HEK293 (cell line): ENCODE measurements around the gene TRAM2.

Source experiments
- BCL11B ChIP-seq: fragments of 450-650 bp; formaldehyde crosslinking; IDR thresholded peaks from 2 replicates; pipeline ENCODE4 v1.5.1; 2016; ENCODE audit warnings: low read depth, missing biosample characterization, missing genetic modification characterization
- BCL6B ChIP-seq: fragments of 450-650 bp; formaldehyde crosslinking; IDR thresholded peaks from 2 replicates; pipeline ENCODE4 v1.5.1; 2017; ENCODE audit warnings: missing biosample characterization, missing genetic modification characterization
- GLIS2 ChIP-seq: fragments of 450-650 bp; formaldehyde crosslinking; IDR thresholded peaks from 2 replicates; pipeline ENCODE4 v1.5.1; 2016; ENCODE audit warnings: missing biosample characterization, missing genetic modification characterization
- HOXC10 ChIP-seq: sonication (generic); formaldehyde crosslinking; IDR thresholded peaks from 2 replicates; pipeline ENCODE4 v1.8.1; 2023; ENCODE audit warnings: mild to moderate bottlenecking, missing genetic modification reagents
- HOXD13 ChIP-seq: sonication (generic); formaldehyde crosslinking; IDR thresholded peaks from 2 replicates; pipeline ENCODE4 v1.8.0; 2022; ENCODE audit warnings: missing genetic modification reagents, borderline replicate concordance
- INSM2 ChIP-seq: fragments of 450-650 bp; formaldehyde crosslinking; IDR thresholded peaks from 2 replicates; pipeline ENCODE4 v1.5.1; 2016; ENCODE audit warnings: missing biosample characterization, missing genetic modification characterization
- MYNN ChIP-seq: fragments of 450-650 bp; formaldehyde crosslinking; IDR thresholded peaks from 2 replicates; pipeline ENCODE4 v1.5.1; 2016; ENCODE audit warnings: missing biosample characterization, missing genetic modification characterization, borderline replicate concordance
- SETDB1 ChIP-seq: IDR thresholded peaks from one replicate; pipeline ENCODE4 v1.6.1; 2017; ENCODE audit warnings: mild to moderate bottlenecking, low read length, moderate library complexity, mixed read lengths; ENCODE audit not compliant: insufficient read length
- YY1 ChIP-seq: fragments of 450-650 bp; formaldehyde crosslinking; IDR thresholded peaks from 2 replicates; pipeline ENCODE4 v1.5.1; 2018; ENCODE audit warnings: missing biosample characterization, missing genetic modification characterization
- ZBTB26 ChIP-seq: fragments of 450-650 bp; formaldehyde crosslinking; optimal IDR thresholded peaks from 2 replicates; pipeline ENCODE3; 2016; ENCODE audit warnings: missing biosample characterization, mild to moderate bottlenecking, missing genetic modification characterization
- ZBTB7A ChIP-seq: fragments of 450-650 bp; formaldehyde crosslinking; IDR thresholded peaks from 2 replicates; pipeline ENCODE4 v1.5.1; 2016; ENCODE audit warnings: low read depth, missing biosample characterization, missing genetic modification characterization
- ZIC2 ChIP-seq: fragments of 450-650 bp; formaldehyde crosslinking; IDR thresholded peaks from 2 replicates; pipeline ENCODE4 v1.5.1; 2016; ENCODE audit warnings: missing biosample characterization, missing genetic modification characterization
- ZNF16 ChIP-seq: fragments of 450-650 bp; formaldehyde crosslinking; IDR thresholded peaks from 2 replicates; pipeline ENCODE4 v1.5.1; 2016; ENCODE audit warnings: low read depth, missing biosample characterization, missing genetic modification characterization
- ZNF2 ChIP-seq: fragments of 450-650 bp; formaldehyde crosslinking; IDR thresholded peaks from 2 replicates; pipeline ENCODE4 v1.5.1; 2016; ENCODE audit warnings: missing biosample characterization, missing genetic modification characterization
- ZNF214 ChIP-seq: fragments of 450-650 bp; formaldehyde crosslinking; IDR thresholded peaks from 2 replicates; pipeline ENCODE4 v1.5.1; 2017; ENCODE audit warnings: missing biosample characterization, mild to moderate bottlenecking, missing genetic modification characterization, borderline replicate concordance
- ZNF221 ChIP-seq: fragments of 450-650 bp; formaldehyde crosslinking; IDR thresholded peaks from 2 replicates; pipeline ENCODE4 v1.5.1; 2017; ENCODE audit warnings: missing biosample characterization, missing genetic modification characterization, borderline replicate concordance
- ZNF362 ChIP-seq: fragments of 450-650 bp; formaldehyde crosslinking; IDR thresholded peaks from 2 replicates; pipeline ENCODE4 v1.5.1; 2016; ENCODE audit warnings: missing biosample characterization, missing genetic modification characterization
- ZNF366 ChIP-seq: fragments of 450-650 bp; formaldehyde crosslinking; conservative IDR thresholded peaks from 2 replicates; pipeline ENCODE4 v1.5.1; 2016; ENCODE audit warnings: missing biosample characterization, missing genetic modification characterization
- ZNF394 ChIP-seq: fragments of 450-650 bp; formaldehyde crosslinking; IDR thresholded peaks from 2 replicates; pipeline ENCODE4 v1.5.1; 2016; ENCODE audit warnings: missing biosample characterization, missing genetic modification characterization, mild to moderate bottlenecking, moderate library complexity, borderline replicate concordance
- ZNF398 ChIP-seq: fragments of 450-650 bp; formaldehyde crosslinking; IDR thresholded peaks from 2 replicates; pipeline ENCODE4 v1.5.1; 2017; ENCODE audit warnings: missing biosample characterization, missing genetic modification characterization
- ZNF416 ChIP-seq: fragments of 450-650 bp; formaldehyde crosslinking; IDR thresholded peaks from 2 replicates; pipeline ENCODE4 v1.5.1; 2016; ENCODE audit warnings: missing biosample characterization, missing genetic modification characterization
- ZNF488 ChIP-seq: fragments of 450-650 bp; formaldehyde crosslinking; IDR thresholded peaks from 2 replicates; pipeline ENCODE4 v1.5.1; 2016; ENCODE audit warnings: missing biosample characterization, missing genetic modification characterization
- ZNF510 ChIP-seq: fragments of 450-650 bp; formaldehyde crosslinking; IDR thresholded peaks from 2 replicates; pipeline ENCODE4 v1.5.1; 2018; ENCODE audit warnings: mild to moderate bottlenecking, missing genetic modification characterization, missing biosample characterization; ENCODE audit not compliant: insufficient replicate concordance
- ZNF529 ChIP-seq: fragments of 450-650 bp; formaldehyde crosslinking; IDR thresholded peaks from 2 replicates; pipeline ENCODE4 v1.5.1; 2017; ENCODE audit warnings: missing genetic modification characterization, missing biosample characterization; ENCODE audit not compliant: insufficient replicate concordance
- ZNF585B ChIP-seq: fragments of 450-650 bp; formaldehyde crosslinking; IDR thresholded peaks from 2 replicates; pipeline ENCODE4 v1.5.1; 2016; ENCODE audit warnings: missing biosample characterization, missing genetic modification characterization
- ZNF629 ChIP-seq: fragments of 450-650 bp; formaldehyde crosslinking; IDR thresholded peaks from 2 replicates; pipeline ENCODE4 v1.5.1; 2017; ENCODE audit warnings: missing biosample characterization, missing genetic modification characterization
- ZNF645 ChIP-seq: fragments of 450-650 bp; formaldehyde crosslinking; IDR thresholded peaks from 2 replicates; pipeline ENCODE4; 2016; ENCODE audit warnings: missing biosample characterization, missing genetic modification characterization
- ZNF768 ChIP-seq: fragments of 450-650 bp; formaldehyde crosslinking; IDR thresholded peaks from 2 replicates; pipeline ENCODE4 v1.5.1; 2018; ENCODE audit warnings: missing biosample characterization, mild to moderate bottlenecking, missing genetic modification characterization

The TRAM2 gene

GRCh38 chr6:52517502-52518278, 59.2 kb downstream of the TRAM2 start (continued):
- TF ChIP-seq MYNN (tag by site-specific recombination) (no peak), ZNF2 (tag by site-specific recombination) (peak; percentile 19), ZNF416 (no peak), ZIC2 (peak; percentile 95), ZNF629 (tag by site-specific recombination) (peak; percentile 88), ZNF214 (no peak), YY1 (tag by site-specific recombination) (no peak; the same call in 1 of the 2 replicates), SETDB1 (no peak), ZNF394 (tag by site-specific recombination) (peak; percentile 59; the same call in 1 of the 2 replicates), BCL6B (tag by site-specific recombination) (no peak), ZNF585B (tag by site-specific recombination) (no peak), BCL11B (tag by site-specific recombination) (peak; percentile 80; the same call in 1 of the 2 replicates), ZNF398 (tag by site-specific recombination) (peak; percentile 55), ZNF645 (tag by site-specific recombination) (no peak), ZNF221 (tag by site-specific recombination) (no peak), ZNF529 (no peak), ZNF362 (tag by site-specific recombination) (no peak), ZNF16 (tag by site-specific recombination) (no peak), GLIS2 (tag by site-specific recombination) (peak; percentile 94), ZBTB7A (tag by site-specific recombination) (no peak), ZNF488 (tag by site-specific recombination) (no peak), ZNF366 (tag by site-specific recombination) (peak; percentile 59; the same call in 1 of the 2 replicates), INSM2 (tag by site-specific recombination) (peak; percentile 80; the same call in 1 of the 2 replicates), ZNF768 (tag by site-specific recombination) (no peak), HOXD13 (CRISPR knock-in tag) (no peak), ZBTB26 (tag by site-specific recombination) (no peak), HOXC10 (no peak), ZNF510 (tag by site-specific recombination) (no peak)
